Glutamatergic neuron (in vitro differentiated cells): ENCODE data around the gene TYMP. TPM values are rescaled to one million over a fixed set of nuclear protein-coding genes. Genes with fewer than 3 reads are reported as not detected.
A peak's percentile ranks its signal among the peaks of the same experiment; 100 is the strongest.

Experiments used
- DNase-seq: peaks from one replicate; pipeline ENCODE4 v3.0.0; 2022
- H3K27ac Mint-ChIP-seq: one replicate; pipeline ENCODE4 v1.8.0; 2020; ENCODE audit warnings: mild to moderate bottlenecking, mixed read lengths, inconsistent platforms; ENCODE audit not compliant: unreplicated experiment
- H3K27me3 Mint-ChIP-seq: one replicate; pipeline ENCODE4 v1.8.0; 2020; ENCODE audit warnings: mild to moderate bottlenecking, moderate library complexity, mixed read lengths, inconsistent platforms; ENCODE audit not compliant: unreplicated experiment
- H3K36me3 Mint-ChIP-seq: one replicate; pipeline ENCODE4 v1.8.0; 2020; ENCODE audit warnings: mild to moderate bottlenecking, mixed read lengths, inconsistent platforms; ENCODE audit not compliant: unreplicated experiment
- H3K4me1 Mint-ChIP-seq: one replicate; pipeline ENCODE4 v1.8.0; 2020; ENCODE audit warnings: mild to moderate bottlenecking, low read depth, mixed read lengths, inconsistent platforms; ENCODE audit not compliant: unreplicated experiment
- H3K4me3 Mint-ChIP-seq: one replicate; pipeline ENCODE4 v1.8.0; 2020; ENCODE audit warnings: mild to moderate bottlenecking, mixed read lengths, inconsistent platforms; ENCODE audit not compliant: unreplicated experiment
- H3K9me3 Mint-ChIP-seq: one replicate; pipeline ENCODE4 v1.8.0; 2020; ENCODE audit warnings: mild to moderate bottlenecking, moderate library complexity, mixed read lengths, inconsistent platforms; ENCODE audit not compliant: unreplicated experiment
- total RNA-seq: library from RNA; stranded (reverse); fragmentation: NEBNext Ultra II Directional; extraction: Animal tissue kit (Norgen Biotek cat#: 25700); gene quantifications from one replicate; pipeline ENCODE4 v1.2.1, GENCODE V29; 2021; ENCODE audit not compliant: unreplicated experiment
- TF ChIP-seq, protein P1 (sequence below): fragments of 200-600 bp; sonication (generic); IDR thresholded peaks from one replicate; pipeline ENCODE4 v1.5.0; 2021; ENCODE audit not compliant: partially characterized antibody, unreplicated experiment

Gene TYMP
- total RNA-seq, 1 donor from 2014 or later: 1.2 TPM

DNA sequence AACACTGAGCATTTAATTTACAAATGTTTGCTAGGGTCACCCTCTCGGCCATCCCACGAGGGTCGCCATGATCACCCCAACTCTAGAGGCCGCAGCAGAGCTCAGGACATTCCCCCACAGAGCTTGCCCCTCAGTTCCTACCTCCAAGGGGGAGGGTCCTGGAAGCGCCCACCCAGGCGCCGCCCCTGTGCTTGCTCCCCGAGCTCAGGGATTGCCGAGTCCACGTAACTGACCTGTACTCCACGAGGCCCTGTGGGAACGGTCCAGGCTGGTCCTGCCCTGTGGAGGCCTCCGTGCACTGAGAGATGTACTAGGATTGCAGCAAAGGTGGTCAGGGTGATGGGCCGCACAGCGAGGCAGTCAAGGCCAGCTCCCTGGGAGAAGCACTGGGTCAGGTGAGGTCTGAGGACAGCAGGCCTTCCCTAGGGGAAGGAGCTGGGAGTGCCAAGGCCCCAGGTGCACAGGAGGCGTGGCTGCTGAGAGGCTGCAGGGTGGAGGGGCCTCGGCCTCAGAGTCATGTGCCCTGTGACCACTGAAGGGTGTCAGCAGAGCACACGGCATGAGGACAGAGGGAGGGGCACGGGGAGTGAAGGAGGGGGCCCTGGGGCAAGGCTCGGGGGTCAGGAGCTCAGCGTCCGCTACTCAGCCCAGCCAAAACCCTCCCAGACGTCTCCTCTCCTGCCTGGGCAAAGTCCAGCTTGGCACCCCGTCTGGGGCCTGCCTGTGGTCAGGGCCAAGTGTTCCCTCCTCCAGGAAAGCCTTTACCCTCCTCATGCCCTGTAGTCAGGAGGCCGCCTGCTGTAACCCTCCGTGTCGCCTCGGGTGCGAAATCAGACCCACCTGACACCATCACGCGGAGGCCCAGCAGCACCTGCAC is 45.6 kb downstream of the TYMP start:
- Mint-ChIP-seq H3K9me3 (peaks cover 12% of the 10 kb centered on the region), H3K4me3 (no peak overlapping the region), H3K27ac (no peak overlapping the region), H3K36me3 (no peaks in the 10 kb centered on the region), H3K27me3 (peaks cover 18% of the 10 kb centered on the region), H3K4me1 (no peaks in the 10 kb centered on the region)
- peak; percentile 16 for DNase-seq
- TF ChIP-seq, protein P1, sequence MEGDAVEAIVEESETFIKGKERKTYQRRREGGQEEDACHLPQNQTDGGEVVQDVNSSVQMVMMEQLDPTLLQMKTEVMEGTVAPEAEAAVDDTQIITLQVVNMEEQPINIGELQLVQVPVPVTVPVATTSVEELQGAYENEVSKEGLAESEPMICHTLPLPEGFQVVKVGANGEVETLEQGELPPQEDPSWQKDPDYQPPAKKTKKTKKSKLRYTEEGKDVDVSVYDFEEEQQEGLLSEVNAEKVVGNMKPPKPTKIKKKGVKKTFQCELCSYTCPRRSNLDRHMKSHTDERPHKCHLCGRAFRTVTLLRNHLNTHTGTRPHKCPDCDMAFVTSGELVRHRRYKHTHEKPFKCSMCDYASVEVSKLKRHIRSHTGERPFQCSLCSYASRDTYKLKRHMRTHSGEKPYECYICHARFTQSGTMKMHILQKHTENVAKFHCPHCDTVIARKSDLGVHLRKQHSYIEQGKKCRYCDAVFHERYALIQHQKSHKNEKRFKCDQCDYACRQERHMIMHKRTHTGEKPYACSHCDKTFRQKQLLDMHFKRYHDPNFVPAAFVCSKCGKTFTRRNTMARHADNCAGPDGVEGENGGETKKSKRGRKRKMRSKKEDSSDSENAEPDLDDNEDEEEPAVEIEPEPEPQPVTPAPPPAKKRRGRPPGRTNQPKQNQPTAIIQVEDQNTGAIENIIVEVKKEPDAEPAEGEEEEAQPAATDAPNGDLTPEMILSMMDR: no peak

- no peak overlapping the region for H3K27ac Mint-ChIP-seq
Measured at GRCh38 chr22:50483556-50483955, 46.3 kb downstream of the TYMP start.

GRCh38 chr22:50483106-50483505 is 46.7 kb downstream of the TYMP start:
- TF ChIP-seq, protein P1: no peak
- peaks cover 12% of the 10 kb centered on the region for H3K9me3 Mint-ChIP-seq
- no peak overlapping the region for H3K27ac Mint-ChIP-seq
- peaks cover 18% of the 10 kb centered on the region for H3K27me3 Mint-ChIP-seq
- no peak for DNase-seq
- no peaks in the 10 kb centered on the region for H3K4me1 Mint-ChIP-seq
- H3K4me3 Mint-ChIP-seq: peak overlapping the region; percentile 42
- no peaks in the 10 kb centered on the region for H3K36me3 Mint-ChIP-seq

More at GRCh38 chr22:50483556-50483955, 46.3 kb downstream of the TYMP start:
- Mint-ChIP-seq H3K36me3 (no peaks in the 10 kb centered on the region), H3K4me3 (no peak overlapping the region), H3K27me3 (peaks cover 18% of the 10 kb centered on the region), H3K9me3 (peaks cover 12% of the 10 kb centered on the region), H3K4me1 (no peaks in the 10 kb centered on the region)
- DNase-seq: peak; percentile 11
- TF ChIP-seq, protein P1: no peak

DNA sequence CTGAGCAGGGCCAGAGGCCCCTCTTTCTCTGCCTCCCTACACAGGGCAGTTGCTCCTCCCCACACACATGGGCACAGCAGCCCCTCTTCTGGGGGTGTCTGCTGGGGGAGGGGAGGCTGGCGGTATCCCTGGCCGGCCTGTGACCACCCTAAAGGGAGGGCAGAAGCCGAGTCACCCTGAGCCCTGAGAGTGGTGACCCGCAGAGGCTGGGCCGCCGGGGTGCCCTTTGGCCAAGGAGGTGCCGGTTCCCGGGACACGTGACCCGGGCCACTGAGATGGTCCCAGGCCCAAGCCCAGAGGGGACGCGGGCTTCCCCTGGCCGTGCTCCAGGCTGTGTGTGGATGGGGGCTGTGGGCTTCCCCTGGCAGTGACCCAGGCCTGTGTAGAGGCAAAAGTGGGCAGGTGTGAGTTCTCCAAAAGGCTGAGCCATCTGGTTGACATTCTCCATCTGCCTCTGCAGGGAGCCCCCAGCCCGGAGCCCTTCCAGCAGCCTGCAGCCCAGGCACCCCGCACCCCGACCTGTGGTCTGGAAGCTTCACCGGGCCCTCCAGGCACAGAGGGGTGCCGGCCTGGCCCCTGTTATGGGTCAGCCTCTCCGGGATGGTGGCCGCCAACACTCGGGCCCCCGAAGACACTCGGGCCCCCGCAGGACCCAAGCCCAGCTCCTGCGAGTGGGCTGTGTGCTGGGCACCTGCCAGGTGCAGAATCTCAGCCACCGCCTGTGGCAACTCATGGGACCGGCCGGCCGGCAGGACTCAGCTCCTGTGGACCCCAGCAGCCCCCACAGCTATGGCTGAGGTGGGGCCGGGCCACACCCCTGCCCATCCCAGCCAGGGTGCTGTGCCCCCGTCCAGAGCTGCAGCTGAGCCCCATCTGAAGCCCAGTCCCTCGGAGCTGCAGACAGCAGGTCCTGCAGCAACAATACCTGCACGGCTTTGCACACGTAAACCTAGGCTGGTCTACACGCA is 47.4 kb downstream of the TYMP start:
- H3K4me1 Mint-ChIP-seq: peaks cover 2% of the 10 kb centered on the region
- TF ChIP-seq, protein P1: no peak
- H3K36me3 Mint-ChIP-seq: no peaks in the 10 kb centered on the region
- no peak overlapping the region for H3K27ac Mint-ChIP-seq
- DNase-seq: peak; percentile 55
- peak overlapping the region; percentile 78 for H3K4me3 Mint-ChIP-seq
- peaks cover 12% of the 10 kb centered on the region for H3K9me3 Mint-ChIP-seq
- peaks cover 18% of the 10 kb centered on the region for H3K27me3 Mint-ChIP-seq
